Measurements from ENCODE around the gene EYS. TPM values are rescaled to one million over a fixed set of nuclear protein-coding genes. Genes with fewer than 3 reads are reported as not detected.

EYS gene
- total and polyA plus RNA-seq, 9 of the 15 experiments (the other 6 are each of a cell fraction or from before 2014, with no cell fraction given) = 0.03 to 0.36 (median 0.10) TPM; not detected in 2

- intact Hi-C loops (cut with micrococcal nuclease) = no loop called here
- Histone ChIP-seq H3K4me2 (ENCODE audit: insufficient read depth, low read length) (no peak overlapping the region), H3K27me3 (ENCODE audit: control insufficient read depth in 2 of 2, insufficient read depth in 2 of 2, low read length in 2 of 2) (no peaks in the 10 kb centered on the region), H4K20me1 (replicated peaks; ENCODE audit: control insufficient read depth, insufficient read depth, low read length) (no peaks in the 10 kb centered on the region), H3K9ac (ENCODE audit: insufficient read depth in 1 of 2, low read depth in 2 of 2, low read length in 2 of 2) (no peak overlapping the region), H3K9me1 (ENCODE audit: control insufficient read depth, insufficient read depth, low read length) (no peaks in the 10 kb centered on the region), H3K79me2 (ENCODE audit: control insufficient read depth, insufficient read depth, low read length) (no peaks in the 10 kb centered on the region), H3K36me3 (ENCODE audit: control insufficient read depth, insufficient read depth, low read length) (no peaks in the 10 kb centered on the region), H3K27ac (ENCODE audit: extremely low read depth, low read depth, low read length) (no peak overlapping the region), H3K4me1 (replicated peaks in 1 of 2; ENCODE audit: control insufficient read depth in 2 of 2, insufficient read depth in 2 of 2, low read length in 2 of 2) (no peaks in the 10 kb centered on the region), H2AFZ (ENCODE audit: low read depth, low read length) (no peak overlapping the region), H3K9me3 (replicated peaks; ENCODE audit: control insufficient read depth, insufficient read depth, low read depth, low read length) (no peaks in the 10 kb centered on the region), H3K4me3 (no peak overlapping the region)
- CTCF ChIA-PET (ENCODE audit: low intra/inter-chr PET ratio) = no interaction called here
- DNase-seq (ENCODE audit: extremely low read depth in 1 of 4, low spot score in 3 of 4) = no peak
- BruUV-seq (replicated peaks) = no TSS peak
- POLR2A ChIA-PET = no interaction called here
- in situ Hi-C loops (cut with MboI) = no loop called here
- no peak for TF ChIP-seq MTA3 (IDR thresholded peaks at IDR 0.05; ENCODE audit: borderline replicate concordance)
- TF ChIP-seq ZNF3 (CRISPR knock-in tag; IDR thresholded peaks at IDR 0.05) = no peak
- no peak for TF ChIP-seq CTCF (IDR thresholded peaks at IDR 0.05 in 2 of 3, conservative IDR thresholded peaks at IDR 0.05 in 1 of 3; ENCODE audit: insufficient read depth in 2 of 3, low read depth in 1 of 3, low read length in 3 of 3)
- TF ChIP-seq KLF13 (tag; IDR thresholded peaks at IDR 0.05; ENCODE audit: borderline replicate concordance, low read depth) = no peak
- no peak for TF ChIP-seq ZNF232 (CRISPR knock-in tag; IDR thresholded peaks at IDR 0.05)
- no peak for TF ChIP-seq E2F4 (CRISPR knock-in tag; IDR thresholded peaks at IDR 0.05; ENCODE audit: low read depth)
- no peak for TF ChIP-seq ZNF239 (CRISPR knock-in tag; IDR thresholded peaks at IDR 0.05)
- no peak for TF ChIP-seq ZNF175 (CRISPR knock-in tag; IDR thresholded peaks at IDR 0.05; ENCODE audit: low read depth)
- TF ChIP-seq ZKSCAN8 (CRISPR knock-in tag; IDR thresholded peaks at IDR 0.05) = no peak
- no peak for TF ChIP-seq KDM1A (IDR thresholded peaks at IDR 0.05)
- no peak for TF ChIP-seq PHTF2 (CRISPR knock-in tag; IDR thresholded peaks at IDR 0.05)
- no peak for TF ChIP-seq ZNF668 (CRISPR knock-in tag; IDR thresholded peaks at IDR 0.05)
- no peak for TF ChIP-seq HNRNPLL (IDR thresholded peaks at IDR 0.05; ENCODE audit: low read depth, low read length, poor library complexity, severe bottlenecking)
- no peak for TF ChIP-seq KDM4B (IDR thresholded peaks at IDR 0.05; ENCODE audit: borderline replicate concordance in 2 of 2, low read depth in 1 of 2)
- TF ChIP-seq ZNF197 (CRISPR knock-in tag; IDR thresholded peaks at IDR 0.05; ENCODE audit: low read depth) = no peak
- TF ChIP-seq ZNF184 (CRISPR knock-in tag; IDR thresholded peaks at IDR 0.05) = no peak
- ATAC-seq = no peak
- 4% methylated on average over 3 of the region's 3 CpGs for WGBS (ENCODE audit: insufficient coverage, low coverage, missing lambda C conversion rate)
- no peak for FAIRE-seq
These were observed 1493.3 kb downstream of the EYS start for GRCh38 chr6:64213697-64214096.
